Thoracic aorta (tissue), 2 donors: Measurements from ENCODE around the gene HAUS8. TPM values are rescaled to one million over a fixed set of nuclear protein-coding genes. Genes with fewer than 3 reads are reported as not detected.
"Not testable (repeated sequence)": the region's sequence is repeated elsewhere in the genome, so short reads cannot be mapped to it uniquely, and the experiment has no call there.

Experiments
- ATAC-seq: fragments of 150-250 bp; one replicate; pipeline ENCODE4 v1.8.0; 2017; ENCODE audit warnings: low read depth; ENCODE audit not compliant: insufficient number of reproducible peaks, low FRiP score
- DNase-seq: peaks from one replicate; pipeline ENCODE4 v3.0.0-alpha.2; 2020; ENCODE audit warnings: low spot score
- H3K27ac ChIP-seq, 2 donors: fragments of 200-600 bp; sonication (generic); 1 replicate in 1 of 2; 2 replicates in 1 of 2; pipeline ENCODE4 v1.5.1; 2016; ENCODE audit warnings: mild to moderate bottlenecking in 2 of 2, moderate library complexity in 2 of 2
- H3K27me3 ChIP-seq: fragments of 200-600 bp; sonication (generic); replicated peaks from 2 replicates; pipeline ENCODE4 v1.6.0; 2016; ENCODE audit warnings: mild to moderate bottlenecking; ENCODE audit not compliant: insufficient read depth
- H3K36me3 ChIP-seq: fragments of 200-600 bp; sonication (generic); one replicate; pipeline ENCODE4 v1.5.1; 2016
- H3K4me1 ChIP-seq, 2 donors: fragments of 200-600 bp; sonication (generic); 1 replicate in 1 of 2; 2 replicates in 1 of 2; pipeline versions ENCODE4 v1.5.1 to v1.6.0; 2016; ENCODE audit warnings: low read depth in 2 of 2, mild to moderate bottlenecking in 1 of 2; ENCODE audit not compliant: control insufficient read depth in 1 of 2
- H3K4me3 ChIP-seq: fragments of 200-600 bp; sonication (generic); 2 replicates; pipeline ENCODE4 v1.5.1; 2016; ENCODE audit warnings: mild to moderate bottlenecking
- H3K9me3 ChIP-seq: fragments of 200-600 bp; sonication (generic); 2 replicates; pipeline ENCODE4 v1.5.1; 2016
- total RNA-seq, 2 donors: library from RNA; depleted of rRNA; stranded (reverse); fragments of >200 nt; gene quantifications; one replicate each; pipeline versions ENCODE4 v1.1.0 to v1.2.3, GENCODE V29; 2016
- TF ChIP-seq, protein P1 (sequence below): fragments of 200-600 bp; sonication (generic); IDR thresholded peaks from one replicate; pipeline ENCODE4 v1.5.1; 2019; ENCODE audit warnings: antibody characterized with exemption

HAUS8 gene
- total RNA-seq, 2 donors from 2014 or later, result 2.2 to 11.3 TPM

DNA sequence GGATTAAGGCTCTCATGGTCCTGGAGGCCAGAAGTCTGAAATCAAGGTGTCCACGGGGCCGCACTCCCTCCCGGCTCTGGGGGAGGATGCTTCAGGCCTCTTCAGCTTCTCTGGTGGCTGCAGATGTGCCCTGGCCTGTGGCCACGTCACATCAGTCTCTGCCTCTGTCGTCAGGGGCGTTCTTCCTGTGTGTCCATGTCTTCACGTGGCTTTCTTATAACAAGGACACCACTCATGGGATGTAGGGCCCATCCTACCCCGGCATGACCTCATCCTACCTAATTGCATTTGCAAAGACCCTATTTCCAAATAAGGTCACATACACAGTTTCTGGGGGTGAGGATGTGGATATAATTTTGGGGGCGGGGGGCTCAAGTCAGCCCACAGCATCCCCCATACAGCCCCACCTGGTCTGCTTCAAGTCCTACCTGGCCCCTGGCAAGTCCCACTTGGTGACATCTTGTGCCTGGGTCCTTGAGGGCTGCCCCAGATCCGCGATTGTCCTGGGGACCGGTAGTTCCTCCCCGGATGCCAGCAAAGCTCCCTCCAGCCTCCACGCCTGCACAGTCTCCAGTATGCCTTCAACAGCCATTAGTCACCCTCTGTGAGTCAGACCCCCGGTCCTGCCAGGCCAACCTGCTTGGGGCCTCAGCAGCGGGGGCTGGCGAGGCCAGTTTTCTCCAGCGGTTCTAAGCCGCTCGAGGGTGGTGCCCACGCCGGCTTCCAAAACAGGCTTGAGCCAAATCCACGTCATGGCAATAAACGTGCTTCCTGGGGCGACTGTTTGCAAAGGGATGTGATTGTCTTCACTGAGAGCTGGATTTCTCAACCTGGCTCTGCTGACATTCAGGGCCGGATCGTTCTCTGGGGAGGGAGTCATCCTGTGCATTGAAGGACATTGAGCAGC is 32.5 kb upstream of the HAUS8 start:
- peak; percentile 85 for ATAC-seq
- TF ChIP-seq, protein P1, sequence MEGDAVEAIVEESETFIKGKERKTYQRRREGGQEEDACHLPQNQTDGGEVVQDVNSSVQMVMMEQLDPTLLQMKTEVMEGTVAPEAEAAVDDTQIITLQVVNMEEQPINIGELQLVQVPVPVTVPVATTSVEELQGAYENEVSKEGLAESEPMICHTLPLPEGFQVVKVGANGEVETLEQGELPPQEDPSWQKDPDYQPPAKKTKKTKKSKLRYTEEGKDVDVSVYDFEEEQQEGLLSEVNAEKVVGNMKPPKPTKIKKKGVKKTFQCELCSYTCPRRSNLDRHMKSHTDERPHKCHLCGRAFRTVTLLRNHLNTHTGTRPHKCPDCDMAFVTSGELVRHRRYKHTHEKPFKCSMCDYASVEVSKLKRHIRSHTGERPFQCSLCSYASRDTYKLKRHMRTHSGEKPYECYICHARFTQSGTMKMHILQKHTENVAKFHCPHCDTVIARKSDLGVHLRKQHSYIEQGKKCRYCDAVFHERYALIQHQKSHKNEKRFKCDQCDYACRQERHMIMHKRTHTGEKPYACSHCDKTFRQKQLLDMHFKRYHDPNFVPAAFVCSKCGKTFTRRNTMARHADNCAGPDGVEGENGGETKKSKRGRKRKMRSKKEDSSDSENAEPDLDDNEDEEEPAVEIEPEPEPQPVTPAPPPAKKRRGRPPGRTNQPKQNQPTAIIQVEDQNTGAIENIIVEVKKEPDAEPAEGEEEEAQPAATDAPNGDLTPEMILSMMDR, result no peak
- peak; percentile 96 for DNase-seq
- Histone ChIP-seq H3K36me3 (peaks cover 8% of the 10 kb centered on the region), H3K27ac (peak overlapping the region; percentile 96 to 97), H3K4me3 (peak overlapping the region; percentile 53), H3K4me1 (peaks cover 24 to 50% of the 10 kb centered on the region in 2 donors), H3K9me3 (no peaks in the 10 kb centered on the region), H3K27me3 (no peaks in the 10 kb centered on the region)

DNA sequence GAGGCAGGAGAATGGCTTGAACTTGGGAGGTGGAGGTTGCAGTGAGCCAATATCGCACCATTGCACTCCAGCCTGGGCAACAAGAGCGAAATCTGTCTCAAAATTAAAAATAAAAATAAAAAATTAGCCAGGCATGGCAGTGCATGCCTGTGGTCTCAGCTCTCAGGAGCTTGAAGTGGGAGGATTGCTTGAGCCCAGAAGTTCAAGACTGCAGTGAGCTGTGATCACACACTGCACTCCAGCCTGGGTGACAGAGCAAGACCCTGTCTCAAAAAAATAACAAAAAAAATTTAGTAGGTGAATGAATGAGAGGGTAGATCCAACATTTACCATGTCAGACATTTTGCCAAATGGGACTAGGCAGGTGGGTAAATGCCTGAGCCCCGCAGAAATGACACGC is 31.7 kb upstream of the HAUS8 start:
- not testable (repeated sequence) for H3K9me3 ChIP-seq, ATAC-seq, H3K4me3 ChIP-seq, H3K27me3 ChIP-seq, DNase-seq
- H3K27ac ChIP-seq, result peak overlapping the region; percentile 96 to 97
- peaks cover 14% of the 10 kb centered on the region for H3K36me3 ChIP-seq
- H3K4me1 ChIP-seq, result peaks cover 20 to 42% of the 10 kb centered on the region in 2 donors

- ATAC-seq (no peak), DNase-seq (no peak)
- Histone ChIP-seq H3K4me3 (no peak overlapping the region), H3K4me1 (peaks cover 19 to 35% of the 10 kb centered on the region in 2 donors), H3K27me3 (no peaks in the 10 kb centered on the region), H3K36me3 (peaks cover 15% of the 10 kb centered on the region), H3K9me3 (no peaks in the 10 kb centered on the region), H3K27ac (peak overlapping the region; percentile 96 to 97)
- TF ChIP-seq, protein P1, result no peak
These were observed 30.3 kb upstream of the HAUS8 start for GRCh38 chr19:17105556-17105955.

GRCh38 chr19:17104679-17105078 is 29.4 kb upstream of the HAUS8 start:
- TF ChIP-seq, protein P1, result no peak
- H3K27me3 ChIP-seq, result no peaks in the 10 kb centered on the region
- no peak overlapping the region for H3K4me3 ChIP-seq
- H3K36me3 ChIP-seq, result peaks cover 11% of the 10 kb centered on the region
- peaks cover 19 to 42% of the 10 kb centered on the region in 2 donors for H3K4me1 ChIP-seq
- peak overlapping the region in 1 of 2 donors; percentile 96 for H3K27ac ChIP-seq
- no peak for DNase-seq
- H3K9me3 ChIP-seq, result no peaks in the 10 kb centered on the region
- no peak for ATAC-seq

- Histone ChIP-seq H3K27ac (peak overlapping the region in 1 of 2 donors; percentile 22), H3K27me3 (no peaks in the 10 kb centered on the region), H3K4me3 (no peak overlapping the region), H3K36me3 (peaks cover 11% of the 10 kb centered on the region), H3K9me3 (no peaks in the 10 kb centered on the region), H3K4me1 (peaks cover 8 to 36% of the 10 kb centered on the region in 2 donors)
- ATAC-seq (no peak), DNase-seq (no peak)
- TF ChIP-seq, protein P1, result peak; percentile 42
These were observed 27.9 kb upstream of the HAUS8 start for GRCh38 chr19:17103177-17103576.
